SK-N-SH (cell line): ENCODE data around the gene NBEAL2. TPM values are rescaled to one million over a fixed set of nuclear protein-coding genes. Genes with fewer than 3 reads are reported as not detected.
A peak's percentile ranks its signal among the peaks of the same experiment; 100 is the strongest.

ENCODE experiments used
- CTCF ChIA-PET: fragments of 300-600, 350-600 bp; formaldehyde crosslinking; extraction: SDS; loops from one replicate; lab custom pipeline; 2021; lab: Yijun Ruan, JAX
- POLR2A ChIA-PET: fragments of 350-600 bp; sonication (Branson Sonifier 250); formaldehyde crosslinking; extraction: SDS; loops from one replicate; lab custom pipeline; 2020; ENCODE audit warnings: antibody characterized with exemption, inconsistent platforms; lab: Yijun Ruan, JAX
- DNase-seq: peaks from one replicate; pipeline ENCODE4 v3.0.0; 2012
- H2AFZ ChIP-seq: fragments of 200-600 bp; sonication (generic); 2 replicates; pipeline ENCODE4 v1.8.1; 2016; ENCODE audit warnings: antibody characterized with exemption, mild to moderate bottlenecking, low read depth
- H3F3A ChIP-seq: fragments of 200-600 bp; sonication (generic); replicated peaks from 2 replicates; pipeline ENCODE3; 2016; ENCODE audit warnings: antibody characterized with exemption, mild to moderate bottlenecking; ENCODE audit not compliant: insufficient read depth
- H3K27ac ChIP-seq, 2 experiments: fragments of 200-500 bp in 1 of 2; fragments of 200-600 bp in 1 of 2; sonication (Bioruptor generic) in 1 of 2; sonication (generic), shearing (Covaris generic) in 1 of 2; 2 replicates each; pipeline versions ENCODE4 v1.5.1 to v1.6.1; 2014 to 2016; ENCODE audit warnings: low read depth in 2 of 2, inconsistent platforms in 1 of 2, low read length in 1 of 2, mild to moderate bottlenecking in 1 of 2, mixed read lengths in 1 of 2
- H3K27me3 ChIP-seq: fragments of 200-600 bp; sonication (generic), shearing (Covaris generic); 2 replicates; pipeline ENCODE4 v1.6.1; 2016; ENCODE audit warnings: mixed run types; ENCODE audit not compliant: insufficient read depth
- H3K36me3 ChIP-seq, 2 experiments: fragments of 200-500 bp in 1 of 2; fragments of 200-600 bp in 1 of 2; sonication (Bioruptor generic) in 1 of 2; sonication (generic) in 1 of 2; replicated peaks in 1 of 2; 2 replicates each; pipeline versions ENCODE3 to v1.5.1; 2014 to 2016; ENCODE audit warnings: low read length in 1 of 2, mild to moderate bottlenecking in 1 of 2; ENCODE audit not compliant: insufficient read depth in 2 of 2, control insufficient read depth in 1 of 2
- H3K4me1 ChIP-seq, 2 experiments: fragments of 200-500 bp in 1 of 2; fragments of 200-600 bp in 1 of 2; sonication (Bioruptor generic) in 1 of 2; sonication (generic), shearing (Covaris generic) in 1 of 2; 2 replicates each; pipeline versions ENCODE4 v1.5.1 to v1.6.1; 2014 to 2016; ENCODE audit warnings: low read depth in 1 of 2, low read length in 1 of 2, mixed run types in 1 of 2; ENCODE audit not compliant: insufficient read depth in 2 of 2, control insufficient read depth in 1 of 2
- H3K4me2 ChIP-seq: fragments of 200-600 bp; sonication (generic), shearing (Covaris generic); 2 replicates; pipeline ENCODE4 v1.6.1; 2017; ENCODE audit warnings: mixed run types
- H3K4me3 ChIP-seq, 2 experiments: fragments of 200-500 bp in 1 of 2; fragments of 200-600 bp in 1 of 2; sonication (Bioruptor generic) in 1 of 2; sonication (generic), shearing (Covaris generic) in 1 of 2; 2 replicates each; pipeline versions ENCODE4 v1.5.1 to v1.8.1; 2014 to 2016; ENCODE audit warnings: low read depth in 2 of 2, inconsistent platforms in 1 of 2, low read length in 1 of 2, mild to moderate bottlenecking in 1 of 2, mixed read lengths in 1 of 2, moderate library complexity in 1 of 2
- H3K79me2 ChIP-seq: fragments of 200-600 bp; sonication (generic); 2 replicates; pipeline ENCODE4 v1.8.1; 2017; ENCODE audit warnings: mild to moderate bottlenecking; ENCODE audit not compliant: insufficient read depth
- H3K9ac ChIP-seq: fragments of 200-600 bp; sonication (generic); 2 replicates; pipeline ENCODE4 v1.6.1; 2017; ENCODE audit warnings: mixed run types
- H3K9me2 ChIP-seq: fragments of 200-600 bp; sonication (generic); 2 replicates; pipeline ENCODE4 v1.6.1; 2017; ENCODE audit warnings: mixed run types
- H3K9me3 ChIP-seq: fragments of 200-600 bp; sonication (generic); 2 replicates; pipeline ENCODE4 v1.6.1; 2017; ENCODE audit warnings: mixed run types, mild to moderate bottlenecking, moderate library complexity
- H4K20me1 ChIP-seq: fragments of 200-600 bp; sonication (generic); 2 replicates; pipeline ENCODE4 v1.6.1; 2017; ENCODE audit warnings: mild to moderate bottlenecking, mixed run types; ENCODE audit not compliant: insufficient read depth
- CHD2 ChIP-seq: fragments of 150-350 bp; IDR thresholded peaks from 2 replicates; pipeline ENCODE4 v1.6.1; 2018; ENCODE audit warnings: low read length; ENCODE audit not compliant: partially characterized antibody
- ELF1 ChIP-seq: IDR thresholded peaks from 2 replicates; pipeline ENCODE4 v1.4.0; 2012
- EP300 ChIP-seq, 2 experiments: IDR thresholded peaks; 2 replicates each; pipeline versions ENCODE4 v1.4.0 to v1.6.1; 2012; ENCODE audit warnings: borderline replicate concordance in 1 of 2, low read depth in 1 of 2, low read length in 1 of 2
- FOXJ3 ChIP-seq: sonication (generic); formaldehyde crosslinking; IDR thresholded peaks from 2 replicates; pipeline ENCODE4 v1.5.1; 2020; ENCODE audit warnings: mild to moderate bottlenecking, missing genetic modification reagents
- GATA2 ChIP-seq: sonication (generic); formaldehyde crosslinking; IDR thresholded peaks from 2 replicates; pipeline ENCODE4 v1.5.0; 2020; ENCODE audit warnings: mild to moderate bottlenecking, missing genetic modification reagents
- MEF2A ChIP-seq: IDR thresholded peaks from 2 replicates; pipeline ENCODE4 v1.4.0; 2012; ENCODE audit warnings: low read depth, borderline replicate concordance
- MXI1 ChIP-seq: IDR thresholded peaks from 2 replicates; pipeline ENCODE4 v1.6.1; 2012; ENCODE audit warnings: mild to moderate bottlenecking, low read depth, low read length, improper control_type of control experiment
- NFIC ChIP-seq: IDR thresholded peaks from 2 replicates; pipeline ENCODE4 v1.4.0; 2012; ENCODE audit warnings: borderline replicate concordance
- NRF1 ChIP-seq: IDR thresholded peaks from 2 replicates; pipeline ENCODE4 v1.6.1; 2012; ENCODE audit warnings: low read depth, mild to moderate bottlenecking, low read length
- POLR2AphosphoS5 ChIP-seq: IDR thresholded peaks from 2 replicates; pipeline ENCODE4 v1.6.1; 2012; ENCODE audit warnings: low read depth, low read length
- RFX5 ChIP-seq: IDR thresholded peaks from 2 replicates; pipeline ENCODE4 v1.6.1; 2012; ENCODE audit warnings: mild to moderate bottlenecking, improper control_type of control experiment, low read length
- WGBS: methylation state at CpG from one replicate; pipeline ENCODE4 v1.1.6; 2017; ENCODE audit warnings: low lambda C conversion rate; 5-methylcytosine and 5-hydroxymethylcytosine counted together
- polyA plus RNA-seq, 3 experiments: library from polyadenylated mRNA; depleted of rRNA; stranded (reverse); fragments of >200 nt; gene quantifications; 2 replicates each; pipeline ENCODE4 v1.2.3, GENCODE V29; 2012
- TF ChIP-seq, protein P1 (sequence below): IDR thresholded peaks from 2 replicates; pipeline ENCODE4 v1.4.0; 2012; ENCODE audit warnings: low read depth
- TF ChIP-seq, protein P2 (sequence below): IDR thresholded peaks from 2 replicates; pipeline ENCODE4 v1.6.1; 2012; ENCODE audit warnings: mild to moderate bottlenecking, low read depth, low read length, moderate library complexity
- TF ChIP-seq, protein P3 (sequence below): IDR thresholded peaks from 2 replicates; pipeline ENCODE4; 2012
- TF ChIP-seq, protein P4 (sequence below): fragments of 200-600 bp; sonication (generic); IDR thresholded peaks from 2 replicates; pipeline ENCODE4 v1.6.1; 2017; ENCODE audit warnings: antibody characterized with exemption, mild to moderate bottlenecking, moderate library complexity

Gene NBEAL2
- polyA plus RNA-seq, 1 of the 3 experiments (the other 2 are of a cell fraction): 20.3 TPM

DNA sequence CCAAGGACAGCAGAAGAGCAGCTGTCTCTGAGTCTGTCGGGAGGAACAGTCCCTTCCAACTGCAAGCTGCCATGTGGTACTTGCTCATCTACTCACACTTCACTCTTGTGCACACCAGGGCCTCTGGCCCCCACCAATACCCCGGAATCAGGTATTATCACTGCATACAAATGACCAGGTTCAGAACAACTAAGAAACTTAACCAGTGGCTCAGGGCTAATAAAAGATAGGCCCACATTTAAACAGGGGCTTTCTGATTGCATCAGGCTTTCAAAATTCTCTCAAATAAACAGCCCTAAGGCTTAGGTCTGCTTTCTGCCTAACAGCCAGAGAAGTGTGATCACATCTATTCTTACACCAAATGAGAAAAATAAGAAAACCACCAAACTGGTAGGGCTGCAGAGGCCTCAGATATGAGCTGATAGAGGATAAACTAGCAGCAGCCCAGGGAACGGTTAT lies 23.6 kb upstream of the NBEAL2 start:
- Histone ChIP-seq H3K4me1 (peaks cover 11 to 61% of the 10 kb centered on the region in 2 experiments; a peak in 2 of 4 replicates), H3K27me3 (no peaks in the 10 kb centered on the region), H3K9me2 (no peaks in the 10 kb centered on the region), H3K4me2 (no peak overlapping the region), H3K27ac (peak overlapping the region in 1 of 2 experiments; percentile 81; a peak in 2 of 4 replicates), H2AFZ (no peak overlapping the region), H4K20me1 (peaks cover 95% of the 10 kb centered on the region), H3F3A (no peaks in the 10 kb centered on the region), H3K9ac (no peak overlapping the region), H3K79me2 (peaks cover 97% of the 10 kb centered on the region), H3K4me3 (no peak overlapping the region), H3K9me3 (no peaks in the 10 kb centered on the region), H3K36me3 (no peaks in the 10 kb centered on the region)
- CTCF ChIA-PET: interaction anchor here (0.8 to 5.6 kb wide), 4 partner anchors 20 to 89 kb away, joined by 4 to 25 read pairs (median 6); no protein-coding TSS in a partner anchor
- WGBS: 87% methylated on average over 3 of the region's 3 CpGs
- TF ChIP-seq ELF1 (no peak), EP300 (IDR thresholded peaks at IDR 0.05; ENCODE audit: borderline replicate concordance in 1 of 2, low read depth in 1 of 2, low read length in 1 of 2) (0 out of 4 replicates have a peak, but pooled peaks of 1 of the 2 experiments have one; percentile 18), GATA2 (peak; percentile 70), CHD2 (peak; percentile 19), POLR2AphosphoS5 (no peak)
- TF ChIP-seq, protein P1, sequence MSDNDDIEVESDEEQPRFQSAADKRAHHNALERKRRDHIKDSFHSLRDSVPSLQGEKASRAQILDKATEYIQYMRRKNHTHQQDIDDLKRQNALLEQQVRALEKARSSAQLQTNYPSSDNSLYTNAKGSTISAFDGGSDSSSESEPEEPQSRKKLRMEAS: no peak
- peak; percentile 45 for DNase-seq
- POLR2A ChIA-PET: no interaction called here

DNA sequence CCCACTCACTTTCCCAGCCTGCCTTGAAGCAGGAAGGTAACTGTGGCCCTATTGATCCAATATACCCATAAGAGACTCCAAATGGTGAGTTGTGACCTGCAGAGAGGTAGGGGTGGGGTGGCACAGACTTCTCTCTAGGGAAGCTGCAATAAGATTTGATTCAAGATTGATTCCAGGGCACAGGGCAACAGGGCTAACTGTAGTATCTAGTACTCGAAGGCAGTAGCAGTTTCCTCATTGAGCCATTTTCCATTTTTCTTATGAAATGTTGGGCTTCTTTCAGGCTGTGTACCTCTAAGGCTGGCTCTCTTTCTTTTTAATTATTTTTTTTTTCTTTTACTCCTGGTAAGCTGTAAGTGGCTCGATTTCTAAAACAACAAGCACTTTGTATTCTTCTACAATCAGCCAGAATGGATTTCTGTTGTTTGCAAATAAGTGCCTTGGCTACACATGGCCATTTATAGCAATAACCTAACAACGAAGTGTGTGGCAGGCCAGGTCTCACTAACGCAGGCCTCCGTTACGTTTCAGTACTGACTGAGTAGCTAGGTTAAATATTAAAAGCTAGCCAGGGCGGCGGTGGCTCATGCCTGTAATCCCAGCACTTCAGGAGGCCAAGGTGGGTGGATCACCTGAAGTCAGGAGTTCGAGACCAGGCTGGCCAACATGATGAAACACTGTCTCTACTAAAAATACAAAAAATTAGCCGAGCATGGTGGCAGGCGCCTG lies 22.2 kb upstream of the NBEAL2 start:
- no peaks in the 10 kb centered on the region for H3K27me3 ChIP-seq
- ChIA-PET CTCF (interaction anchor here (1.2 to 5.6 kb wide), 5 partner anchors 15 to 90 kb away, joined by 3 to 25 read pairs (median 5); partner anchors contain the start of gene NBEAL2), POLR2A (no interaction called here)
- TF ChIP-seq NFIC (no peak), MEF2A (no peak), NRF1 (no peak), FOXJ3 (CRISPR knock-in tag) (no peak), GATA2 (no peak), MXI1 (no peak), RFX5 (no peak)
- TF ChIP-seq, protein P2, sequence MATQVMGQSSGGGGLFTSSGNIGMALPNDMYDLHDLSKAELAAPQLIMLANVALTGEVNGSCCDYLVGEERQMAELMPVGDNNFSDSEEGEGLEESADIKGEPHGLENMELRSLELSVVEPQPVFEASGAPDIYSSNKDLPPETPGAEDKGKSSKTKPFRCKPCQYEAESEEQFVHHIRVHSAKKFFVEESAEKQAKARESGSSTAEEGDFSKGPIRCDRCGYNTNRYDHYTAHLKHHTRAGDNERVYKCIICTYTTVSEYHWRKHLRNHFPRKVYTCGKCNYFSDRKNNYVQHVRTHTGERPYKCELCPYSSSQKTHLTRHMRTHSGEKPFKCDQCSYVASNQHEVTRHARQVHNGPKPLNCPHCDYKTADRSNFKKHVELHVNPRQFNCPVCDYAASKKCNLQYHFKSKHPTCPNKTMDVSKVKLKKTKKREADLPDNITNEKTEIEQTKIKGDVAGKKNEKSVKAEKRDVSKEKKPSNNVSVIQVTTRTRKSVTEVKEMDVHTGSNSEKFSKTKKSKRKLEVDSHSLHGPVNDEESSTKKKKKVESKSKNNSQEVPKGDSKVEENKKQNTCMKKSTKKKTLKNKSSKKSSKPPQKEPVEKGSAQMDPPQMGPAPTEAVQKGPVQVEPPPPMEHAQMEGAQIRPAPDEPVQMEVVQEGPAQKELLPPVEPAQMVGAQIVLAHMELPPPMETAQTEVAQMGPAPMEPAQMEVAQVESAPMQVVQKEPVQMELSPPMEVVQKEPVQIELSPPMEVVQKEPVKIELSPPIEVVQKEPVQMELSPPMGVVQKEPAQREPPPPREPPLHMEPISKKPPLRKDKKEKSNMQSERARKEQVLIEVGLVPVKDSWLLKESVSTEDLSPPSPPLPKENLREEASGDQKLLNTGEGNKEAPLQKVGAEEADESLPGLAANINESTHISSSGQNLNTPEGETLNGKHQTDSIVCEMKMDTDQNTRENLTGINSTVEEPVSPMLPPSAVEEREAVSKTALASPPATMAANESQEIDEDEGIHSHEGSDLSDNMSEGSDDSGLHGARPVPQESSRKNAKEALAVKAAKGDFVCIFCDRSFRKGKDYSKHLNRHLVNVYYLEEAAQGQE: no peak
- TF ChIP-seq, protein P3, sequence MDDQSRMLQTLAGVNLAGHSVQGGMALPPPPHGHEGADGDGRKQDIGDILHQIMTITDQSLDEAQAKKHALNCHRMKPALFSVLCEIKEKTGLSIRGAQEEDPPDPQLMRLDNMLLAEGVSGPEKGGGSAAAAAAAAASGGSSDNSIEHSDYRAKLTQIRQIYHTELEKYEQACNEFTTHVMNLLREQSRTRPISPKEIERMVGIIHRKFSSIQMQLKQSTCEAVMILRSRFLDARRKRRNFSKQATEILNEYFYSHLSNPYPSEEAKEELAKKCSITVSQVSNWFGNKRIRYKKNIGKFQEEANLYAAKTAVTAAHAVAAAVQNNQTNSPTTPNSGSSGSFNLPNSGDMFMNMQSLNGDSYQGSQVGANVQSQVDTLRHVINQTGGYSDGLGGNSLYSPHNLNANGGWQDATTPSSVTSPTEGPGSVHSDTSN: no peak
- TF ChIP-seq, protein P4, sequence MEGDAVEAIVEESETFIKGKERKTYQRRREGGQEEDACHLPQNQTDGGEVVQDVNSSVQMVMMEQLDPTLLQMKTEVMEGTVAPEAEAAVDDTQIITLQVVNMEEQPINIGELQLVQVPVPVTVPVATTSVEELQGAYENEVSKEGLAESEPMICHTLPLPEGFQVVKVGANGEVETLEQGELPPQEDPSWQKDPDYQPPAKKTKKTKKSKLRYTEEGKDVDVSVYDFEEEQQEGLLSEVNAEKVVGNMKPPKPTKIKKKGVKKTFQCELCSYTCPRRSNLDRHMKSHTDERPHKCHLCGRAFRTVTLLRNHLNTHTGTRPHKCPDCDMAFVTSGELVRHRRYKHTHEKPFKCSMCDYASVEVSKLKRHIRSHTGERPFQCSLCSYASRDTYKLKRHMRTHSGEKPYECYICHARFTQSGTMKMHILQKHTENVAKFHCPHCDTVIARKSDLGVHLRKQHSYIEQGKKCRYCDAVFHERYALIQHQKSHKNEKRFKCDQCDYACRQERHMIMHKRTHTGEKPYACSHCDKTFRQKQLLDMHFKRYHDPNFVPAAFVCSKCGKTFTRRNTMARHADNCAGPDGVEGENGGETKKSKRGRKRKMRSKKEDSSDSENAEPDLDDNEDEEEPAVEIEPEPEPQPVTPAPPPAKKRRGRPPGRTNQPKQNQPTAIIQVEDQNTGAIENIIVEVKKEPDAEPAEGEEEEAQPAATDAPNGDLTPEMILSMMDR: no peak
- H4K20me1 ChIP-seq: peaks cover 96% of the 10 kb centered on the region
- H3K27ac ChIP-seq: peak overlapping the region in 1 of 2 experiments; percentile 81; a peak in 1 of 4 replicates
- peaks cover 15 to 68% of the 10 kb centered on the region in 2 experiments; a peak in 2 of 4 replicates for H3K4me1 ChIP-seq
- no peak overlapping the region for H3K4me2 ChIP-seq
- no peaks in the 10 kb centered on the region for H3F3A ChIP-seq
- no peak overlapping the region for H2AFZ ChIP-seq
- no peaks in the 10 kb centered on the region for H3K36me3 ChIP-seq
- WGBS: 85% methylated on average over 11 of the region's 11 CpGs
- peaks cover 99% of the 10 kb centered on the region for H3K79me2 ChIP-seq
- no peak overlapping the region for H3K9ac ChIP-seq
- no peak overlapping the region for H3K4me3 ChIP-seq
- H3K9me3 ChIP-seq: no peaks in the 10 kb centered on the region
- no peaks in the 10 kb centered on the region for H3K9me2 ChIP-seq
- no peak for DNase-seq
